ENCODE measurements around the gene PRKCA.

The PRKCA gene

GRCh38 chr17:66675991-66676371, 373.6 kb downstream of the PRKCA start:
- TF ChIP-seq MAX (IDR thresholded peaks at IDR 0.05; ENCODE audit: low read depth, low read length) (no peak), CTCF (IDR thresholded peaks at IDR 0.05; ENCODE audit: low read depth, low read length) (no peak), MYC (IDR thresholded peaks at IDR 0.05; ENCODE audit: low read depth, low read length) (no peak), POLR2A (IDR thresholded peaks at IDR 0.05; ENCODE audit: extremely low read depth, insufficient read length) (no peak)
- no peak overlapping the region for H3K4me3 ChIP-seq (ENCODE audit: low read depth, low read length)
- DNase-seq (ENCODE audit: low read depth) = no peak

DNA sequence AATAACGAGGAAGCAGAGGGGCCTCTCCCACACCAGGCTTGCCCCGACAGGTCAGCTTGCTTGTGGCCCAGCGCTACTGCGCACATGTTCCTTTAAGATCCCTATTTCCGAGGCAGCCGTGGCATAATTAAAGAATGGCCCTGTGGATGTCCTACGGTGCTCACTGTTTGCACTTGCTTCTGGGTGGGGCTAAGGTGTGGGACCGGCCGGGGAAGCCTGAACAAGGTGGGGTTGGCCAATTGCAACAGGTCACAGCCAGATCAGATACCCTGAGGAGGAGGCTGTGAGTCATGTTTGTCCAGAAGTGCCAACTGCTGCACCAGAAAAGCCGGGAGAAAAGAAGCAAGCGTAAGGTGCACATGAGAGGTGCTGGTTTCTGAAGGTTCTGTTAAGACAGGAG, 374.0 kb downstream of the PRKCA start:
- no peak overlapping the region for H3K4me3 ChIP-seq (ENCODE audit: low read depth, low read length)
- no peak for DNase-seq (ENCODE audit: low read depth)
- TF ChIP-seq MAX (IDR thresholded peaks at IDR 0.05; ENCODE audit: low read depth, low read length) = no peak
- no peak for TF ChIP-seq MYC (IDR thresholded peaks at IDR 0.05; ENCODE audit: low read depth, low read length)
- TF ChIP-seq CTCF (IDR thresholded peaks at IDR 0.05; ENCODE audit: low read depth, low read length) = no peak
- no peak for TF ChIP-seq POLR2A (IDR thresholded peaks at IDR 0.05; ENCODE audit: extremely low read depth, insufficient read length)

DNA sequence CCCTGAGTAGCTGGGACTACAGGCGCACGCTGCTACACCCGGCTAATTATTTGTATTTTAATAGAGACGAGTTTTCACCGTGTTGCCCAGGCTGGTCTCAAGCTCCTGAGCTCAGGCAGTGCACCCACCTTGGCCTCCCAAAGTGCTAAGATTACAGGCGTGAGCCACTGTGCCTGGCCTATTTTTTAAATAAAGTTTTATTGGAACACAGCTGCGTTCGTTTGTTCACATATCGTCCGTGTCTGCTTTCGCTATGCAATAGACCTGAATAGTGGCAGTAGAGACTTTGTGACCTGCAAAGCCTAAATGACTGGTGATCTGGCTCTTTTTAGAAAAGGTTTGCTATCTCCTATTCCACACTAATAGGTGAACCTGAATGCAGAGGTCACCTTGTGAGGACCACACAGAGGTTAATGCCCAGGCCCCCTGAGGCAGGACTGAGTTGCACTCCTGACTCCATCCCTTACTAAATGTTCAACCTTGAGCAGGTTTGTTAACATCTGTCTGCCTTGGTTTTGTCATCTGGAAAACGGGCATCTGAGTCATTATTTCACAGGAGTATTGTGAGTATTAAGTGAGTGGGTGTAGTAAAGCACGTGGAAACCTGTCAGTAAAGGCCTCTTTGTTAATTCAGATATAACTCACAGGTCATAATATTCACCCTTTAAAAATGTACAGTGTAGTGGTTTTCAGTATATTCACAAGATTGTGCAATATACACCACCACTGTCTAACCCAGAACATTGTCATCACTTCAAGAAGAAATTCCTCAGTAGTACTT, 375.0 kb downstream of the PRKCA start:
- DNase-seq (ENCODE audit: low read depth) = no peak
- TF ChIP-seq MYC (IDR thresholded peaks at IDR 0.05; ENCODE audit: low read depth, low read length) (no peak), POLR2A (IDR thresholded peaks at IDR 0.05; ENCODE audit: extremely low read depth, insufficient read length) (no peak), CTCF (IDR thresholded peaks at IDR 0.05; ENCODE audit: low read depth, low read length) (no peak), MAX (IDR thresholded peaks at IDR 0.05; ENCODE audit: low read depth, low read length) (no peak)

GRCh38 chr17:66678061-66678460, 375.6 kb downstream of the PRKCA start:
- no peak for TF ChIP-seq CTCF (IDR thresholded peaks at IDR 0.05; ENCODE audit: low read depth, low read length)
- TF ChIP-seq POLR2A (IDR thresholded peaks at IDR 0.05; ENCODE audit: extremely low read depth, insufficient read length) = no peak
- TF ChIP-seq MYC (IDR thresholded peaks at IDR 0.05; ENCODE audit: low read depth, low read length) = no peak
- no peak for TF ChIP-seq MAX (IDR thresholded peaks at IDR 0.05; ENCODE audit: low read depth, low read length)
- no peak overlapping the region for H3K4me3 ChIP-seq (ENCODE audit: low read depth, low read length)
- DNase-seq (ENCODE audit: low read depth) = no peak

More for the DNA sequence above, 375.0 kb downstream of the PRKCA start:
- H3K4me3 ChIP-seq (ENCODE audit: low read depth, low read length) = no peak overlapping the region

- TF ChIP-seq POLR2A (IDR thresholded peaks at IDR 0.05; ENCODE audit: extremely low read depth, insufficient read length) = no peak
- no peak for TF ChIP-seq MAX (IDR thresholded peaks at IDR 0.05; ENCODE audit: low read depth, low read length)
- TF ChIP-seq CTCF (IDR thresholded peaks at IDR 0.05; ENCODE audit: low read depth, low read length) = no peak
- TF ChIP-seq MYC (IDR thresholded peaks at IDR 0.05; ENCODE audit: low read depth, low read length) = no peak
- DNase-seq (ENCODE audit: low read depth) = peak; percentile 17
- no peak overlapping the region for H3K4me3 ChIP-seq (ENCODE audit: low read depth, low read length)
Measured at GRCh38 chr17:66678827-66679226, 376.4 kb downstream of the PRKCA start.

All from NB4 (cell line).